K562 (cell line): ENCODE data around the gene SPOUT1. TPM values are rescaled to one million over a fixed set of nuclear protein-coding genes. Genes with fewer than 3 reads are reported as not detected.

Source experiments
- L3MBTL2 ChIP-seq: fragments of 450-650 bp; IDR thresholded peaks from 2 replicates; pipeline ENCODE4 v1.6.1; 2016; ENCODE audit warnings: mild to moderate bottlenecking, moderate library complexity
- MAFG ChIP-seq: fragments of 450-650 bp; conservative IDR thresholded peaks from 2 replicates; pipeline ENCODE4 v1.6.1; 2016; ENCODE audit warnings: missing genetic modification characterization, missing compliant biosample characterization
- MTA3 ChIP-seq: fragments of 450-650 bp; formaldehyde crosslinking; IDR thresholded peaks from 2 replicates; pipeline ENCODE4 v1.6.1; 2017; ENCODE audit warnings: mild to moderate bottlenecking, borderline replicate concordance
- NCOR1 ChIP-seq: fragments of 450-650 bp; IDR thresholded peaks from 2 replicates; pipeline ENCODE4 v1.6.1; 2016; ENCODE audit warnings: mild to moderate bottlenecking, moderate library complexity
- PCBP2 ChIP-seq: fragments of 200-400 bp; formaldehyde crosslinking; IDR thresholded peaks from 2 replicates; pipeline ENCODE4 v1.6.1; 2018; ENCODE audit warnings: low read length, low read depth, mild to moderate bottlenecking, moderate library complexity; ENCODE audit not compliant: poor library complexity, severe bottlenecking
- POLR3G ChIP-seq: IDR thresholded peaks from 2 replicates; pipeline ENCODE4 v1.6.1; 2011; ENCODE audit not compliant: insufficient read length, insufficient replicate concordance; ENCODE audit errors: extremely low read depth
- SAFB ChIP-seq: fragments of 200-400 bp; formaldehyde crosslinking; IDR thresholded peaks from 2 replicates; pipeline ENCODE4 v1.6.1; 2017; ENCODE audit warnings: low read depth, low read length, borderline replicate concordance
- U2AF1 ChIP-seq: fragments of 200-400 bp; formaldehyde crosslinking; optimal IDR thresholded peaks from 2 replicates; pipeline ENCODE3; 2017; ENCODE audit warnings: mild to moderate bottlenecking, low read depth, low read length, moderate library complexity
- ZC3H8 ChIP-seq: fragments of 450-650 bp; IDR thresholded peaks from 2 replicates; pipeline ENCODE4 v1.6.1; 2017
- ZFP1 ChIP-seq: fragments of 450-650 bp; formaldehyde crosslinking; IDR thresholded peaks from 2 replicates; pipeline ENCODE4 v1.4.0; 2020; ENCODE audit warnings: mild to moderate bottlenecking, mixed read lengths
- ZNF584 ChIP-seq: fragments of 200-800 bp; sonication (Bioruptor generic); IDR thresholded peaks from 2 replicates; pipeline ENCODE4 v1.6.1; 2016; ENCODE audit warnings: low read depth, mild to moderate bottlenecking, missing genetic modification characterization, missing compliant biosample characterization
- polyA plus RNA-seq, 8 experiments: library from polyadenylated mRNA; depleted of rRNA in 4 of 8; stranded (reverse) in 5 of 8; unstranded in 3 of 8; fragments of >200 nt; fragmentation: Nextera tagmentation in 2 of 8; fragmentation: Illumina TruSeq in 1 of 8; extraction: Ambion mirVana in 2 of 8; extraction: Trizol in 1 of 8; gene quantifications; 2 replicates each; pipeline versions ENCODE4 v1.2.1 to v1.2.3, GENCODE V29; 2011 to 2014; ENCODE audit warnings: inconsistent platforms in 1 of 8, missing spikeins in 1 of 8
- total RNA-seq, 7 experiments: library from RNA; depleted of rRNA in 6 of 7; stranded (reverse); fragments of >200 nt in 6 of 7; fragmentation: Illumina TruSeq in 2 of 7; extraction: Trizol in 2 of 7; gene quantifications; 2 replicates each; pipeline versions ENCODE4 v1.2.1 to v1.2.3, GENCODE V29; 2011 to 2021; ENCODE audit warnings: low replicate concordance in 1 of 7
- TF ChIP-seq, protein P1 (sequence below): fragments of 450-650 bp; IDR thresholded peaks from 2 replicates; pipeline ENCODE4 v1.6.1; 2016; ENCODE audit warnings: low read depth
- TF ChIP-seq, protein P2 (sequence below): sonication (generic); formaldehyde crosslinking; IDR thresholded peaks from 2 replicates; pipeline ENCODE4 v1.8.1; 2023; ENCODE audit warnings: missing genetic modification reagents, mild to moderate bottlenecking, borderline replicate concordance

SPOUT1 gene
- total and polyA plus RNA-seq, 9 of the 15 experiments (the other 6 are each of a cell fraction or from before 2014, with no cell fraction given), result 10.6 to 121 (median 37.4) TPM

DNA sequence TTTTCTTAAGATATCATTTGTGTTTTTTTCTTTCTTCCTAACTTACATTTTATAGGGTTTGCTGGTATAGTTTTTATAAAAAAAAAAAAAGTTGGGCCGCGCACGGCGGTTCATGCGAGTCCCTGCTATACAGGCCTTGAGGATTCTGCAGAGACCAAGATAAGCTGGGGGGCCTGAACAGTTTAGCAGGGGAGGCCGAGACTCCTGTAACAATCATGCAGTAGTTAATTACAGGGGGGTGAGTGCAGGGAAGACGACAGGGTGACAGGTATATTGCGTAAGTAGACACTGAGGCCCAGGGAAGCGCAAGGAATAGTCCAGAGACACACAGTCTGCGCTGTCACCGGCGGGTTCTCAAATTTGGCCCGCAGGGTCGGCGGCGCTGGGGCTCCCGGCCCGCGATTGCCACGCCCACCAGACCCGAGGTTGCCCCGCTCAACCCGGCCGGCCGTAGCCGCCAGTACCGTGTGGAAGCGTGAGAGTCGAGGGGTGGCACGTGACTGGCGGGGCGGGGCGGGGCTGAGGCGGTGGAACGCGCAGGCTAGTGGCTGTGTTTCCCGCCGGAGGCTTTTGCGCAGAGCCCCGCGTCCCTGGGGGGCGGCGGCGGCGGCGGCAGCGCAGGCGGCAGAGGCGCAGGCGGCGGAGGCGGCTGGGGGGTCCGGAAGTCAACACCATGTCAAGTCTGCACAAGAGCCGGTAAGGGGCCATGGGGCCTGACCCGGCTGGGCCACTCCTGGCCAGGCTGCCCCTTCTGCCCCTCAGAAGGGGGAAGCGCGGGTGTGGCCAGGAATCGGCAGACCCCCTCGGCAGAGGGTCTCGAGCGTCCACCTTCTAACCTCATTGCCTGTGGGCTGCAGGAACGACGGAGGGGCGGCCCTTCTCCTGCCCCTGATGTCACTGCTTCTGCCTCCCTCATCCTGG is 42.7 kb downstream of the SPOUT1 start, which contains the start of gene TBC1D13 (continued):
- TF ChIP-seq, protein P1, sequence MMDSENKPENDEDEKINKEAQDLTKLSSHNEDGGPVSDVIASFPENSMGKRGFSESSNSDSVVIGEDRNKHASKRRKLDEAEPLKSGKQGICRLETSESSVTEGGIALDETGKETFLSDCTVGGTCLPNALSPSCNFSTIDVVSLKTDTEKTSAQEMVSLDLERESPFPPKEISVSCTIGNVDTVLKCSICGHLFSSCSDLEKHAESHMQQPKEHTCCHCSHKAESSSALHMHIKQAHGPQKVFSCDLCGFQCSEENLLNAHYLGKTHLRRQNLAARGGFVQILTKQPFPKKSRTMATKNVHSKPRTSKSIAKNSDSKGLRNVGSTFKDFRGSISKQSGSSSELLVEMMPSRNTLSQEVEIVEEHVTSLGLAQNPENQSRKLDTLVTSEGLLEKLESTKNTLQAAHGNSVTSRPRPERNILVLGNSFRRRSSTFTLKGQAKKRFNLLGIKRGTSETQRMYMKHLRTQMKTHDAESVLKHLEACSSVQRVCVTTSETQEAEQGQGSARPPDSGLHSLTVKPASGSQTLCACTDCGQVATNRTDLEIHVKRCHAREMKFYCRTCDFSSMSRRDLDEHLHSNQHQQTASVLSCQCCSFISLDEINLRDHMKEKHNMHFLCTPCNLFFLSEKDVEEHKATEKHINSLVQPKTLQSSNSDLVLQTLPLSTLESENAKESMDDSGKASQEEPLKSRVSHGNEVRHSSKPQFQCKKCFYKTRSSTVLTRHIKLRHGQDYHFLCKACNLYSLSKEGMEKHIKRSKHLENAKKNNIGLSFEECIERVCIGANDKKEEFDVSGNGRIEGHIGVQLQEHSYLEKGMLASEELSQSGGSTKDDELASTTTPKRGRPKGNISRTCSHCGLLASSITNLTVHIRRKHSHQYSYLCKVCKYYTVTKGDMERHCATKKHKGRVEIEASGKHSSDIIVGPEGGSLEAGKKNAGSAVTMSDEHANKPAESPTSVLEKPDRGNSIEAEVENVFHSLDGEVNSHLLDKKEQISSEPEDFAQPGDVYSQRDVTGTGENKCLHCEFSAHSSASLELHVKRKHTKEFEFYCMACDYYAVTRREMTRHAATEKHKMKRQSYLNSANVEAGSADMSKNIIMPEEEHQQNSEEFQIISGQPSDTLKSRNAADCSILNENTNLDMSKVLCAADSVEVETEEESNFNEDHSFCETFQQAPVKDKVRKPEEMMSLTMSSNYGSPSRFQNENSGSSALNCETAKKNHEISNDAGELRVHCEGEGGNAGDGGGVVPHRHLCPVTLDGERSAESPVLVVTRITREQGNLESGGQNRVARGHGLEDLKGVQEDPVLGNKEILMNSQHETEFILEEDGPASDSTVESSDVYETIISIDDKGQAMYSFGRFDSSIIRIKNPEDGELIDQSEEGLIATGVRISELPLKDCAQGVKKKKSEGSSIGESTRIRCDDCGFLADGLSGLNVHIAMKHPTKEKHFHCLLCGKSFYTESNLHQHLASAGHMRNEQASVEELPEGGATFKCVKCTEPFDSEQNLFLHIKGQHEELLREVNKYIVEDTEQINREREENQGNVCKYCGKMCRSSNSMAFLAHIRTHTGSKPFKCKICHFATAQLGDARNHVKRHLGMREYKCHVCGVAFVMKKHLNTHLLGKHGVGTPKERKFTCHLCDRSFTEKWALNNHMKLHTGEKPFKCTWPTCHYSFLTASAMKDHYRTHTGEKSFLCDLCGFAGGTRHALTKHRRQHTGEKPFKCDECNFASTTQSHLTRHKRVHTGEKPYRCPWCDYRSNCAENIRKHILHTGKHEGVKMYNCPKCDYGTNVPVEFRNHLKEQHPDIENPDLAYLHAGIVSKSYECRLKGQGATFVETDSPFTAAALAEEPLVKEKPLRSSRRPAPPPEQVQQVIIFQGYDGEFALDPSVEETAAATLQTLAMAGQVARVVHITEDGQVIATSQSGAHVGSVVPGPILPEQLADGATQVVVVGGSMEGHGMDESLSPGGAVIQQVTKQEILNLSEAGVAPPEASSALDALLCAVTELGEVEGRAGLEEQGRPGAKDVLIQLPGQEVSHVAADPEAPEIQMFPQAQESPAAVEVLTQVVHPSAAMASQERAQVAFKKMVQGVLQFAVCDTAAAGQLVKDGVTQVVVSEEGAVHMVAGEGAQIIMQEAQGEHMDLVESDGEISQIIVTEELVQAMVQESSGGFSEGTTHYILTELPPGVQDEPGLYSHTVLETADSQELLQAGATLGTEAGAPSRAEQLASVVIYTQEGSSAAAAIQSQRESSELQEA, result no peak
- TF ChIP-seq ZFP1 (CRISPR knock-in tag), result no peak
- TF ChIP-seq ZNF584 (CRISPR knock-in tag), result 0 out of 2 replicates have a peak, but pooled peaks have one; percentile 29
- TF ChIP-seq U2AF1, result no peak
- TF ChIP-seq L3MBTL2, result peak; percentile 97
- no peak for TF ChIP-seq SAFB
- peak; percentile 82; the same call in 1 of the 2 replicates for TF ChIP-seq MTA3
- TF ChIP-seq, protein P2, sequence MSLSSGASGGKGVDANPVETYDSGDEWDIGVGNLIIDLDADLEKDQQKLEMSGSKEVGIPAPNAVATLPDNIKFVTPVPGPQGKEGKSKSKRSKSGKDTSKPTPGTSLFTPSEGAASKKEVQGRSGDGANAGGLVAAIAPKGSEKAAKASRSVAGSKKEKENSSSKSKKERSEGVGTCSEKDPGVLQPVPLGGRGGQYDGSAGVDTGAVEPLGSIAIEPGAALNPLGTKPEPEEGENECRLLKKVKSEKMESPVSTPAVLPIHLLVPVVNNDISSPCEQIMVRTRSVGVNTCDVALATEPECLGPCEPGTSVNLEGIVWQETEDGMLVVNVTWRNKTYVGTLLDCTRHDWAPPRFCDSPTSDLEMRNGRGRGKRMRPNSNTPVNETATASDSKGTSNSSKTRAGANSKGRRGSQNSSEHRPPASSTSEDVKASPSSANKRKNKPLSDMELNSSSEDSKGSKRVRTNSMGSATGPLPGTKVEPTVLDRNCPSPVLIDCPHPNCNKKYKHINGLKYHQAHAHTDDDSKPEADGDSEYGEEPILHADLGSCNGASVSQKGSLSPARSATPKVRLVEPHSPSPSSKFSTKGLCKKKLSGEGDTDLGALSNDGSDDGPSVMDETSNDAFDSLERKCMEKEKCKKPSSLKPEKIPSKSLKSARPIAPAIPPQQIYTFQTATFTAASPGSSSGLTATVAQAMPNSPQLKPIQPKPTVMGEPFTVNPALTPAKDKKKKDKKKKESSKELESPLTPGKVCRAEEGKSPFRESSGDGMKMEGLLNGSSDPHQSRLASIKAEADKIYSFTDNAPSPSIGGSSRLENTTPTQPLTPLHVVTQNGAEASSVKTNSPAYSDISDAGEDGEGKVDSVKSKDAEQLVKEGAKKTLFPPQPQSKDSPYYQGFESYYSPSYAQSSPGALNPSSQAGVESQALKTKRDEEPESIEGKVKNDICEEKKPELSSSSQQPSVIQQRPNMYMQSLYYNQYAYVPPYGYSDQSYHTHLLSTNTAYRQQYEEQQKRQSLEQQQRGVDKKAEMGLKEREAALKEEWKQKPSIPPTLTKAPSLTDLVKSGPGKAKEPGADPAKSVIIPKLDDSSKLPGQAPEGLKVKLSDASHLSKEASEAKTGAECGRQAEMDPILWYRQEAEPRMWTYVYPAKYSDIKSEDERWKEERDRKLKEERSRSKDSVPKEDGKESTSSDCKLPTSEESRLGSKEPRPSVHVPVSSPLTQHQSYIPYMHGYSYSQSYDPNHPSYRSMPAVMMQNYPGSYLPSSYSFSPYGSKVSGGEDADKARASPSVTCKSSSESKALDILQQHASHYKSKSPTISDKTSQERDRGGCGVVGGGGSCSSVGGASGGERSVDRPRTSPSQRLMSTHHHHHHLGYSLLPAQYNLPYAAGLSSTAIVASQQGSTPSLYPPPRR (CRISPR knock-in tag), result 0 out of 2 replicates have a peak, but pooled peaks have one; percentile 50
- no peak for TF ChIP-seq ZC3H8
- TF ChIP-seq NCOR1, result peak; percentile 69
- no peak for TF ChIP-seq POLR3G
- TF ChIP-seq PCBP2, result peak; percentile 56
- no peak for TF ChIP-seq MAFG (tag)
